ENCODE data around the gene LDLRAD4. TPM values are rescaled to one million over a fixed set of nuclear protein-coding genes. Genes with fewer than 3 reads are reported as not detected.

The LDLRAD4 gene
- total RNA-seq, 1 donor, result under 0.01 TPM

GRCh38 chr18:13289481-13290205 lies 71.1 kb downstream of the LDLRAD4 start:
- no peak for TF ChIP-seq CTCF (IDR thresholded peaks at IDR 0.05; ENCODE audit: extremely low read depth, low read depth, low read length)
- DNase-seq (ENCODE audit: insufficient read length, low spot score, missing footprints), result no peak
- no peaks in the 10 kb centered on the region for H3K79me2 ChIP-seq (ENCODE audit: insufficient read depth, low read length)
- no peak overlapping the region for H3K4me3 ChIP-seq (ENCODE audit: insufficient read depth, low read length)
- H3K27me3 ChIP-seq (ENCODE audit: insufficient read depth, low read length), result no peaks in the 10 kb centered on the region
- H3K36me3 ChIP-seq (ENCODE audit: insufficient read depth, low read length), result no peaks in the 10 kb centered on the region
- H3K4me1 ChIP-seq (ENCODE audit: insufficient read depth, low read length), result no peaks in the 10 kb centered on the region
- no peaks in the 10 kb centered on the region for H3K9me3 ChIP-seq (ENCODE audit: low read depth, low read length)
- H3K27ac ChIP-seq (ENCODE audit: low read depth, low read length), result no peak overlapping the region
- H4K20me1 ChIP-seq (ENCODE audit: insufficient read depth, low read length), result no peaks in the 10 kb centered on the region
- no peak overlapping the region for H3K4me2 ChIP-seq (ENCODE audit: insufficient read depth, low read length)
- H2AFZ ChIP-seq (ENCODE audit: low read length), result no peak overlapping the region

GRCh38 chr18:13290856-13291271 lies 72.3 kb downstream of the LDLRAD4 start:
- Histone ChIP-seq H3K27ac (ENCODE audit: low read depth, low read length) (no peak overlapping the region), H3K79me2 (ENCODE audit: insufficient read depth, low read length) (no peaks in the 10 kb centered on the region), H4K20me1 (ENCODE audit: insufficient read depth, low read length) (no peaks in the 10 kb centered on the region), H3K4me2 (ENCODE audit: insufficient read depth, low read length) (no peak overlapping the region), H3K4me3 (ENCODE audit: insufficient read depth, low read length) (no peak overlapping the region), H3K27me3 (ENCODE audit: insufficient read depth, low read length) (no peaks in the 10 kb centered on the region), H3K36me3 (ENCODE audit: insufficient read depth, low read length) (no peaks in the 10 kb centered on the region), H2AFZ (ENCODE audit: low read length) (no peak overlapping the region), H3K4me1 (ENCODE audit: insufficient read depth, low read length) (no peaks in the 10 kb centered on the region), H3K9me3 (ENCODE audit: low read depth, low read length) (no peaks in the 10 kb centered on the region)
- no peak for DNase-seq (ENCODE audit: insufficient read length, low spot score, missing footprints)
- no peak for TF ChIP-seq CTCF (IDR thresholded peaks at IDR 0.05; ENCODE audit: extremely low read depth, low read depth, low read length)

GRCh38 chr18:13291299-13291698 lies 72.7 kb downstream of the LDLRAD4 start:
- TF ChIP-seq CTCF (IDR thresholded peaks at IDR 0.05; ENCODE audit: extremely low read depth, low read depth, low read length), result no peak
- no peak for DNase-seq (ENCODE audit: insufficient read length, low spot score, missing footprints)
- H3K9me3 ChIP-seq (ENCODE audit: low read depth, low read length), result no peaks in the 10 kb centered on the region

GRCh38 chr18:13291745-13292447 lies 73.3 kb downstream of the LDLRAD4 start:
- no peak for DNase-seq (ENCODE audit: insufficient read length, low spot score, missing footprints)
- Histone ChIP-seq H3K4me2 (ENCODE audit: insufficient read depth, low read length) (no peak overlapping the region), H4K20me1 (ENCODE audit: insufficient read depth, low read length) (no peaks in the 10 kb centered on the region), H3K27me3 (ENCODE audit: insufficient read depth, low read length) (no peaks in the 10 kb centered on the region), H3K9me3 (ENCODE audit: low read depth, low read length) (no peaks in the 10 kb centered on the region), H3K79me2 (ENCODE audit: insufficient read depth, low read length) (no peaks in the 10 kb centered on the region), H2AFZ (ENCODE audit: low read length) (no peak overlapping the region), H3K36me3 (ENCODE audit: insufficient read depth, low read length) (no peaks in the 10 kb centered on the region), H3K4me1 (ENCODE audit: insufficient read depth, low read length) (no peaks in the 10 kb centered on the region), H3K27ac (ENCODE audit: low read depth, low read length) (no peak overlapping the region), H3K4me3 (ENCODE audit: insufficient read depth, low read length) (no peak overlapping the region)
- TF ChIP-seq CTCF (IDR thresholded peaks at IDR 0.05; ENCODE audit: extremely low read depth, low read depth, low read length), result no peak

More at GRCh38 chr18:13291299-13291698, 72.7 kb downstream of the LDLRAD4 start:
- no peaks in the 10 kb centered on the region for H3K4me1 ChIP-seq (ENCODE audit: insufficient read depth, low read length)
- H3K36me3 ChIP-seq (ENCODE audit: insufficient read depth, low read length), result no peaks in the 10 kb centered on the region
- H3K4me2 ChIP-seq (ENCODE audit: insufficient read depth, low read length), result no peak overlapping the region
- H4K20me1 ChIP-seq (ENCODE audit: insufficient read depth, low read length), result no peaks in the 10 kb centered on the region
- H3K4me3 ChIP-seq (ENCODE audit: insufficient read depth, low read length), result no peak overlapping the region
- H2AFZ ChIP-seq (ENCODE audit: low read length), result no peak overlapping the region
- no peak overlapping the region for H3K27ac ChIP-seq (ENCODE audit: low read depth, low read length)
- H3K79me2 ChIP-seq (ENCODE audit: insufficient read depth, low read length), result no peaks in the 10 kb centered on the region
- H3K27me3 ChIP-seq (ENCODE audit: insufficient read depth, low read length), result no peaks in the 10 kb centered on the region
